PC-3 (cell line): Measurements from ENCODE around the gene UROD.

ENCODE experiments used
- CTCF ChIP-seq: fragments of 300-600 bp; sonication (generic); conservative IDR thresholded peaks from 2 replicates; pipeline ENCODE4 v1.5.1; 2017; ENCODE audit warnings: antibody characterized with exemption, low read depth, mild to moderate bottlenecking, low read length
- EZH2 ChIP-seq: fragments of 300-600 bp; sonication (generic); IDR thresholded peaks from one replicate; pipeline ENCODE4 v1.6.1; 2017; ENCODE audit warnings: antibody characterized with exemption, mild to moderate bottlenecking, low read length; ENCODE audit not compliant: unreplicated experiment
- EZH2phosphoT487 ChIP-seq: fragments of 300-600 bp; sonication (generic); IDR thresholded peaks from 2 replicates; pipeline ENCODE4 v1.6.1; 2018; ENCODE audit warnings: mild to moderate bottlenecking, antibody characterized with exemption, low read length, borderline replicate concordance

GRCh38 chr1:44988531-44989156, 23.4 kb upstream of the UROD start:
- TF ChIP-seq EZH2: no peak
- TF ChIP-seq EZH2phosphoT487: no peak
- no peak for TF ChIP-seq CTCF
